ENCODE data around the gene IL34. TPM values are rescaled to one million over a fixed set of nuclear protein-coding genes. Genes with fewer than 3 reads are reported as not detected.

The IL34 gene
- total RNA-seq, 4 donors from 2014 or later = 1.1 to 1.4 TPM; not detected in 2

DNA sequence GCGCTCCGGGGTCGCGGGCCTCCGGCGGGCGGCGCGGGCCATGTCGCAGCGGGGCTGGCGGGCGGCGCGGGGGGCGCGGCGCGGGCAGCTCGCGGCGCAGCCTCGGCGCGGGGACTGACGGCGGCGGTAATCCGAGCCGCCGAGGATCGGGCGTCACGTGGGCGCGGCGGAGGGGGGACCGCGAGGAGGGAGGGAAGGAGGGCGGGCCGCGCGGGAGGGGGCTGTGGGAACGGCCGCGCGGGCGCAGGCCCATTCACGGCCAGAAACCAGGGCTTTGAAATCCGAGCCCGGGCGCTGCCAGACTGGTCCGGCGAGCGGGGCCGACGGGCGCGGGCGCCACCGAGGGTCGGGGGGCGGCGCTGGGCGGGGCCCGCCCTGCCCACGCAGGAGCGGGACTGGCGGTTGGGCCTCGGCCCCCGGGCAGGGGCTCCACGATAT, 39.6 kb downstream of the IL34 start, which contains the start of gene MTSS2:
TSS of gene MTSS2 (minus strand) at position 116 of the 438 bp plus-strand sequence. CDS start 262 bp downstream, outside the sequence.
- WGBS, 2 donors (ENCODE audit: low coverage in 1 of 2) = 2% methylated on average over 29 of the region's 72 CpGs; no CpG with 5 or more reads in 1 of the 2 donors
- Histone ChIP-seq H3K9me3 (no peaks in the 10 kb centered on the region), H3K4me1 (peaks cover 59 to 93% (median 81%) of the 10 kb centered on the region in 4 donors), H3K4me3 (peak within 1 kb of the TSS; percentile 57 to 61 (median 58)), H3K27ac (peak within 1 kb of the TSS; percentile 87 to 95 (median 91)), H3K27me3 (peaks cover 6% of the 10 kb centered on the region), H3K36me3 (no peaks in the 10 kb centered on the region)
- TF ChIP-seq POLR2AphosphoS5 (IDR thresholded peaks at IDR 0.05) = peak; percentile 66 to 69 (median 69)
- TF ChIP-seq POLR2A (IDR thresholded peaks at IDR 0.05) = no peak
- intact Hi-C loops (cut with DNase I; ENCODE audit: low total_unique reads) = no loop called here
- in situ Hi-C loops (cut with MboI; ENCODE audit: low pct_ligation_motif_present in 1 of 4, low pct_unique_long_range_greater_than_20kb in 1 of 4, low sequenced_read_pairs in 3 of 4) = loop anchor here in 1 of 4 donors (10.0 kb wide), 1 partner anchor 79 kb away; no protein-coding TSS in a partner anchor
- peak; percentile 77 for DNase-seq

DNA sequence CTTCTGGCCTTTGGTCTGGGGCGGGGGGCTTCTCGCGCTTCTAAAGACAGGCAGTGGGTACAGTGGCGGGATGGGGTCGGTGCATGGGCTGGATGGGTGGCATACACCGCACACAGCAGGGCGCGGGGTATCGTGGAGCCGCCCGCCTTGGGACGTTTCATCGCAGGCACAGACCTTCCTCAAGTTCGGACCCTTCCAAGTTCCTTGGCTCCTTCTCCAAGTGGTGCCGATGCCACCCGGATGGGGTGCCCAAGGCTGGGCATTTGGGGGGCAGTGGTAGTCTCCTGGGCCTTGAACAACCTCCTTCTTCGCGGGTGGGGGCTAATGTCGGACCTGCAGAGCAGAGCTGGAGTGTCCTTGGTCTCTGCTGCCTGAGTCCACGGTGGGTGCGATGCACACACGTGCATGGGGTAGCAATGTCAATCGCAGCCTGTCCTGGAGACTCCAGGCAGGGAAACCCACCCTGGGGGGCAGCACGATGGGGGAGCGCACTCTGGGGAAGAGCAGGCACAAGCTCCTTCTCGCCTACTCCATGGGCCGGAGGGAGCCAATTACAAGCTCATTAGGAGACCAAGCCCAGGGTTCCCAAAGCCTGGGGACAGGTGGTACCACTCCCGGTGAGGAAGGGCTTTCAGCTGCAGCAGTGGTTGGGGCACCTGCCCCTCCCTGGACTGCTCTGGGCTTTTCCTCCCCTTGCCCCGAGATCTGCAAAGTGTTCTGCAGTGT, 40.2 kb downstream of the IL34 start:
- no peak for TF ChIP-seq POLR2A (IDR thresholded peaks at IDR 0.05)
- 67% methylated on average over 19 of the region's 29 CpGs; no CpG with 5 or more reads in 1 of the 2 donors for WGBS, 2 donors (ENCODE audit: low coverage in 1 of 2)
- Histone ChIP-seq H3K36me3 (no peaks in the 10 kb centered on the region), H3K4me3 (peak overlapping the region; percentile 29 to 58 (median 37)), H3K27ac (peak overlapping the region; percentile 87 to 95 (median 91)), H3K27me3 (peaks cover 6% of the 10 kb centered on the region), H3K9me3 (no peaks in the 10 kb centered on the region), H3K4me1 (peaks cover 60 to 93% (median 81%) of the 10 kb centered on the region in 4 donors)
- intact Hi-C loops (cut with DNase I; ENCODE audit: low total_unique reads) = no loop called here
- in situ Hi-C loops (cut with MboI; ENCODE audit: low pct_ligation_motif_present in 1 of 4, low pct_unique_long_range_greater_than_20kb in 1 of 4, low sequenced_read_pairs in 3 of 4) = loop anchor here in 1 of 4 donors (10.0 kb wide), 1 partner anchor 78 kb away; no protein-coding TSS in a partner anchor
- DNase-seq = no peak

DNA sequence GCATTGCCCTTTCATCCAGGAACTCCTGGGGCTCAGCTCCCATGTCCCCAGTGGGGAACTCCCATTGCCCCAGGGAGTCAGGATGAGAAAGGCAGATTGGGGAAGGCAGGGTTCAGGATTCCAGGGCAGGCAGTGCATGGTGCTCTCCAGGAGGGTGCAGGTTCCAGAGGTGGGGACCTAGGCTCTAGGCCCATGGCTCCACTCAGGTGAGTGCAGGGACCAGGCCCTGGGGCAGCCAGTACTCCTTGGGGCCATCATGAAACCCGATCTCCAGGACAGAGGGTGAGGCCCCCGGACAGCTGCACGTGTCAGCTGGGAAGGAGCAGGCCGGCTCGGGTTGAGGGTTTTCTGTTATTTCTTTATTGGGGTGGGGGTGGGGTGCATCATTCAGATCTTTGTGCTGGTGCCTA, 40.7 kb downstream of the IL34 start:
- Histone ChIP-seq H3K27ac (peak overlapping the region; percentile 87 to 95 (median 91)), H3K9me3 (no peaks in the 10 kb centered on the region), H3K27me3 (peaks cover 6% of the 10 kb centered on the region), H3K4me1 (peaks cover 60 to 92% (median 80%) of the 10 kb centered on the region in 4 donors), H3K36me3 (no peaks in the 10 kb centered on the region), H3K4me3 (no peak overlapping the region)
- DNase-seq = no peak
- WGBS, 2 donors (ENCODE audit: low coverage in 1 of 2) = 62% methylated on average over 5 of the region's 5 CpGs; no CpG with 5 or more reads in 1 of the 2 donors
- TF ChIP-seq POLR2AphosphoS5 (IDR thresholded peaks at IDR 0.05) (no peak), EP300 (IDR thresholded peaks at IDR 0.05; ENCODE audit: low read depth) (no peak), POLR2A (IDR thresholded peaks at IDR 0.05) (no peak)
- TF ChIP-seq, protein P1, sequence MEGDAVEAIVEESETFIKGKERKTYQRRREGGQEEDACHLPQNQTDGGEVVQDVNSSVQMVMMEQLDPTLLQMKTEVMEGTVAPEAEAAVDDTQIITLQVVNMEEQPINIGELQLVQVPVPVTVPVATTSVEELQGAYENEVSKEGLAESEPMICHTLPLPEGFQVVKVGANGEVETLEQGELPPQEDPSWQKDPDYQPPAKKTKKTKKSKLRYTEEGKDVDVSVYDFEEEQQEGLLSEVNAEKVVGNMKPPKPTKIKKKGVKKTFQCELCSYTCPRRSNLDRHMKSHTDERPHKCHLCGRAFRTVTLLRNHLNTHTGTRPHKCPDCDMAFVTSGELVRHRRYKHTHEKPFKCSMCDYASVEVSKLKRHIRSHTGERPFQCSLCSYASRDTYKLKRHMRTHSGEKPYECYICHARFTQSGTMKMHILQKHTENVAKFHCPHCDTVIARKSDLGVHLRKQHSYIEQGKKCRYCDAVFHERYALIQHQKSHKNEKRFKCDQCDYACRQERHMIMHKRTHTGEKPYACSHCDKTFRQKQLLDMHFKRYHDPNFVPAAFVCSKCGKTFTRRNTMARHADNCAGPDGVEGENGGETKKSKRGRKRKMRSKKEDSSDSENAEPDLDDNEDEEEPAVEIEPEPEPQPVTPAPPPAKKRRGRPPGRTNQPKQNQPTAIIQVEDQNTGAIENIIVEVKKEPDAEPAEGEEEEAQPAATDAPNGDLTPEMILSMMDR (IDR thresholded peaks at IDR 0.05) = no peak
- in situ Hi-C loops (cut with MboI; ENCODE audit: low pct_ligation_motif_present in 1 of 4, low pct_unique_long_range_greater_than_20kb in 1 of 4, low sequenced_read_pairs in 3 of 4) = loop anchor here in 1 of 4 donors (10.0 kb wide), 1 partner anchor 78 kb away; no protein-coding TSS in a partner anchor
- intact Hi-C loops (cut with DNase I; ENCODE audit: low total_unique reads) = no loop called here

DNA sequence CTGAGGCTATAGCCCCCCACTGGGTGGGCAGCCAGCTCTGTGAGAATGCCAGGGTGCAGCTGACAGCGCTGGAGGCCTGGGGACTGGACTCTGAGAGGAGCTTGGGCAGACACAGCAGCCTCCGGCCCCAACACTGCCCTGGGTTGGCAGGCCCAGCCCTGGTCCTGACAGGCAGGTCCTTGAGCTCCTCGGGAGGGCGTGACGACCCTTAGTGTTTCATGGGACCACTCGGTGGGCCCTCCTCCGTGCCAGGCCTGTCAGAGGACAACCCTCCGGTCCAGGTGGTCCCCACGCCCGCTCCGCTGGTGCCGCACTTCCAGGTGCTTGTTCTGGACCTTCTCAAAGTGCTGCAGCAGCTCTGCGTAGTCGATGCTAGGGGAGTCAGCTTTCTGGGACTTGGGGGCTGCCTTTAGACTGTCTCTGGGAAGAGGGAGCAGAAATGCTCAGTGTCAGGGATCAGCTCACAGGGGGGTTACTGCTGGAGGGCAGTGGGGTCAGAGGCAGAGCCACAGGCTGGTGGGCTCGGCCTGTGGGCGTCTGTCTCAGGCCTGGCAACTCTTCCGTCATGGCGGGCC, 41.4 kb downstream of the IL34 start:
- DNase-seq = no peak
- Histone ChIP-seq H3K4me3 (no peak overlapping the region), H3K27ac (peak overlapping the region; percentile 87 to 95 (median 91)), H3K9me3 (no peaks in the 10 kb centered on the region), H3K36me3 (no peaks in the 10 kb centered on the region), H3K27me3 (peaks cover 6% of the 10 kb centered on the region), H3K4me1 (peaks cover 61 to 92% (median 81%) of the 10 kb centered on the region in 4 donors)
- in situ Hi-C loops (cut with MboI; ENCODE audit: low pct_ligation_motif_present in 1 of 4, low pct_unique_long_range_greater_than_20kb in 1 of 4, low sequenced_read_pairs in 3 of 4) = loop anchor here in 1 of 4 donors (10.0 kb wide), 1 partner anchor 77 kb away; no protein-coding TSS in a partner anchor
- TF ChIP-seq EP300 (IDR thresholded peaks at IDR 0.05; ENCODE audit: low read depth) = no peak
- TF ChIP-seq, protein P1 (IDR thresholded peaks at IDR 0.05) = no peak
- 60 to 96% methylated on average over 1 to 12 of the region's 18 CpGs for WGBS, 2 donors (ENCODE audit: low coverage in 1 of 2)
- intact Hi-C loops (cut with DNase I; ENCODE audit: low total_unique reads) = no loop called here

Measured in transverse colon (tissue), 4 donors.